H9 (cell line): ENCODE measurements around the gene ARMH1. TPM values are rescaled to one million over a fixed set of nuclear protein-coding genes. Genes with fewer than 3 reads are reported as not detected.
"Not testable (repeated sequence)": the region's sequence is repeated elsewhere in the genome, so short reads cannot be mapped to it uniquely, and the experiment has no call there.

ENCODE experiments used
- DNase-seq: peaks from one replicate; pipeline ENCODE4 v3.0.0-alpha.2; 2017
- H2AFZ ChIP-seq: one replicate; pipeline ENCODE4 v1.6.1; 2013; ENCODE audit warnings: mild to moderate bottlenecking, low read length, control low read depth, moderate library complexity
- H2AK5ac ChIP-seq: 2 replicates; pipeline ENCODE4 v1.6.1; 2013; ENCODE audit warnings: low read length, control low read depth, mixed read lengths; ENCODE audit not compliant: insufficient read length
- H2BK120ac ChIP-seq: one replicate; pipeline ENCODE4 v1.6.1; 2013; ENCODE audit warnings: low read depth, mild to moderate bottlenecking, low read length, control low read depth, inconsistent platforms; ENCODE audit not compliant: poor library complexity, severe bottlenecking
- H2BK12ac ChIP-seq: 2 replicates; pipeline ENCODE4 v1.6.1; 2013; ENCODE audit warnings: low read length, control low read depth, mixed read lengths, low read depth; ENCODE audit not compliant: insufficient read length
- H2BK15ac ChIP-seq: 2 replicates; pipeline ENCODE4 v1.6.1; 2013; ENCODE audit warnings: low read depth, low read length, control low read depth
- H2BK20ac ChIP-seq: one replicate; pipeline ENCODE4 v1.6.1; 2013; ENCODE audit warnings: low read depth, mild to moderate bottlenecking, low read length, control low read depth, inconsistent platforms; ENCODE audit not compliant: poor library complexity, severe bottlenecking
- H2BK5ac ChIP-seq: 2 replicates; pipeline ENCODE4 v1.6.1; 2013; ENCODE audit warnings: low read length, control low read depth, mixed read lengths; ENCODE audit not compliant: insufficient read length
- H3K14ac ChIP-seq: 2 replicates; pipeline ENCODE4 v1.6.1; 2013; ENCODE audit warnings: low read length, control low read depth; ENCODE audit not compliant: insufficient read depth
- H3K18ac ChIP-seq: 2 replicates; pipeline ENCODE4 v1.6.1; 2013; ENCODE audit warnings: low read depth, mild to moderate bottlenecking, mixed read lengths, low read length, control low read depth; ENCODE audit not compliant: insufficient read length
- H3K23ac ChIP-seq: 2 replicates; pipeline ENCODE4 v1.6.1; 2013; ENCODE audit warnings: low read length, control low read depth, mixed read lengths, low read depth; ENCODE audit not compliant: insufficient read length
- H3K23me2 ChIP-seq: 2 replicates; pipeline ENCODE4 v1.6.1; 2013; ENCODE audit warnings: low read depth, mild to moderate bottlenecking, mixed read lengths, low read length, control low read depth; ENCODE audit not compliant: insufficient read length, poor library complexity, severe bottlenecking
- H3K27ac ChIP-seq: 2 replicates; pipeline ENCODE4 v1.5.1; 2013; ENCODE audit warnings: low read length, control low read depth, mixed read lengths, low read depth; ENCODE audit not compliant: insufficient read length
- H3K27me3 ChIP-seq: 2 replicates; pipeline ENCODE4 v1.6.1; 2013; ENCODE audit warnings: low read length, control low read depth, inconsistent platforms; ENCODE audit not compliant: insufficient read depth
- H3K4ac ChIP-seq: 2 replicates; pipeline ENCODE4 v1.6.1; 2013; ENCODE audit warnings: low read depth, mild to moderate bottlenecking, control low read depth, inconsistent platforms, low read length, moderate library complexity
- H3K4me1 ChIP-seq: 2 replicates; pipeline ENCODE4 v1.6.1; 2013; ENCODE audit warnings: low read length, control low read depth, inconsistent platforms; ENCODE audit not compliant: insufficient read depth
- H3K4me2 ChIP-seq: 2 replicates; pipeline ENCODE4 v1.6.1; 2013; ENCODE audit warnings: low read length, control low read depth, mixed read lengths; ENCODE audit not compliant: insufficient read length, insufficient read depth
- H3K56ac ChIP-seq: 2 replicates; pipeline ENCODE4 v1.6.1; 2013; ENCODE audit warnings: low read depth, mild to moderate bottlenecking, mixed read lengths, low read length, control low read depth; ENCODE audit not compliant: insufficient read length
- H3K79me1 ChIP-seq: 2 replicates; pipeline ENCODE4 v1.6.1; 2013; ENCODE audit warnings: low read depth, mild to moderate bottlenecking, moderate library complexity, low read length, control low read depth, inconsistent platforms; ENCODE audit not compliant: insufficient read depth, poor library complexity, severe bottlenecking
- H3K79me2 ChIP-seq: 2 replicates; pipeline ENCODE4 v1.6.1; 2013; ENCODE audit warnings: low read length, control low read depth, inconsistent platforms; ENCODE audit not compliant: insufficient read depth
- H3K9ac ChIP-seq: 2 replicates; pipeline ENCODE4 v1.6.1; 2013; ENCODE audit warnings: low read length, control low read depth, mixed read lengths; ENCODE audit not compliant: insufficient read length; ENCODE audit errors: extremely low read depth
- H3K9me3 ChIP-seq: one replicate; pipeline ENCODE4 v1.6.1; 2013; ENCODE audit warnings: low read depth, low read length, inconsistent platforms; ENCODE audit not compliant: control insufficient read depth
- H3T11ph ChIP-seq: one replicate; pipeline ENCODE4 v1.6.1; 2013; ENCODE audit warnings: mild to moderate bottlenecking, low read length, control low read depth, inconsistent platforms
- H4K20me1 ChIP-seq: one replicate; pipeline ENCODE4 v1.6.1; 2013; ENCODE audit not compliant: control insufficient read depth, insufficient read length, insufficient read depth
- H4K5ac ChIP-seq: 2 replicates; pipeline ENCODE4 v1.6.1; 2013; ENCODE audit warnings: low read depth, mild to moderate bottlenecking, mixed read lengths, low read length, control low read depth; ENCODE audit not compliant: insufficient read length
- H4K8ac ChIP-seq: replicated peaks from 2 replicates; pipeline ENCODE4 v1.6.1; 2013; ENCODE audit warnings: low read length, control low read depth, mixed read lengths, low read depth; ENCODE audit not compliant: insufficient read length
- H4K91ac ChIP-seq: 2 replicates; pipeline ENCODE4 v1.6.1; 2013; ENCODE audit warnings: low read depth, mild to moderate bottlenecking, moderate library complexity, mixed read lengths, low read length, control low read depth; ENCODE audit not compliant: insufficient read length
- H3K27ac Mint-ChIP-seq, 3 experiments: 2 replicates in 2 of 3; 3 replicates in 1 of 3; pipeline ENCODE4 v1.8.0; 2020 to 2021; ENCODE audit warnings: mixed read lengths in 3 of 3, mild to moderate bottlenecking in 1 of 3, moderate library complexity in 1 of 3
- H3K27me3 Mint-ChIP-seq: 2 replicates; pipeline ENCODE4 v1.8.0; 2021; ENCODE audit warnings: low read depth, mild to moderate bottlenecking, moderate library complexity, mixed read lengths
- H3K36me3 Mint-ChIP-seq, 3 experiments: 2 replicates in 2 of 3; 3 replicates in 1 of 3; pipeline ENCODE4 v1.8.0; 2020 to 2021; ENCODE audit warnings: low read depth in 3 of 3, mixed read lengths in 3 of 3; ENCODE audit not compliant: insufficient read depth in 1 of 3
- H3K4me1 Mint-ChIP-seq, 2 experiments: 2 replicates each; pipeline ENCODE4 v1.8.0; 2020; ENCODE audit warnings: mixed read lengths in 2 of 2
- H3K4me3 Mint-ChIP-seq, 2 experiments: 2 replicates in 1 of 2; 3 replicates in 1 of 2; pipeline ENCODE4 v1.8.0; 2020 to 2021; ENCODE audit warnings: mild to moderate bottlenecking in 2 of 2, mixed read lengths in 2 of 2, moderate library complexity in 1 of 2
- H3K9me3 Mint-ChIP-seq, 2 experiments: 2 replicates in 1 of 2; 3 replicates in 1 of 2; pipeline ENCODE4 v1.8.0; 2020; ENCODE audit warnings: mild to moderate bottlenecking in 2 of 2, mixed read lengths in 2 of 2, moderate library complexity in 1 of 2
- WGBS: extraction: QIAGEN DNeasy Blood & Tissue Kit; methylation state at CpG from one replicate; pipeline ENCODE4 v1.1.7; 2013; ENCODE audit warnings: missing lambda C conversion rate, low lambda C conversion rate, mixed read lengths; ENCODE audit not compliant: insufficient read length; ENCODE audit errors: extremely low coverage; 5-methylcytosine and 5-hydroxymethylcytosine counted together
- total RNA-seq: library from RNA; stranded (reverse); gene quantifications from 2 replicates; pipeline ENCODE4 v1.2.1, GENCODE V29; 2021
- TF ChIP-seq, protein P1 (sequence below): fragments of 200-600 bp; sonication (generic); conservative IDR thresholded peaks from 3 replicates; pipeline ENCODE4 v1.8.0; 2021; ENCODE audit warnings: antibody characterized with exemption, mild to moderate bottlenecking

ARMH1 gene
- total RNA-seq, 1 experiment from 2014 or later: 1.0 TPM

DNA sequence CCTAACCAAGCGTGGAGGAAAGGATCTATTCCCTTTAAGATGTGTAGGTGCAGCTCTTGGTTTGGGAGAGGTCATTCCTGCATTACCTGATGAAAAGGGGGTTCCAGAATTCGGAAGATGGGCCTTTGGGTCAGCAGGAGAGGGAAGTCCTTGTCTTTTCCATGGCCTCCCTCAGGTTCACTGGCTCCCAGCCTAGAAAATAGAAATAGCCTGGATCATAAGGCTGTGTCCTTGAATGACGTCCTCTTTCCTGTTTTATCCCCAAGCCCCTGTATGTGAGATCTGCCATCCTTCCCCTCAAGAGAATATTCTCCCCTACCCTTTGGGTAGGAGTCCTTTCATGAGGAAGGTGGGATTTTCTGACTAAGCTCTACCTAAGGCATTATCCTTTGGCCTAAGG is 86.4 kb downstream of the ARMH1 start:
- H3K27ac Mint-ChIP-seq: no peak overlapping the region; a peak in 1 of 7 replicates
- H3K4me3 Mint-ChIP-seq: no peak overlapping the region; a peak in 1 of 5 replicates
- no peaks in the 10 kb centered on the region for H3K79me2 ChIP-seq
- no peak overlapping the region for H2BK12ac ChIP-seq
- no peaks in the 10 kb centered on the region for H3K27me3 ChIP-seq
- H4K5ac ChIP-seq: no peak overlapping the region
- H3K4me2 ChIP-seq: no peak overlapping the region
- no peak overlapping the region for H4K8ac ChIP-seq
- H3K27me3 Mint-ChIP-seq: no peaks in the 10 kb centered on the region
- TF ChIP-seq, protein P1, sequence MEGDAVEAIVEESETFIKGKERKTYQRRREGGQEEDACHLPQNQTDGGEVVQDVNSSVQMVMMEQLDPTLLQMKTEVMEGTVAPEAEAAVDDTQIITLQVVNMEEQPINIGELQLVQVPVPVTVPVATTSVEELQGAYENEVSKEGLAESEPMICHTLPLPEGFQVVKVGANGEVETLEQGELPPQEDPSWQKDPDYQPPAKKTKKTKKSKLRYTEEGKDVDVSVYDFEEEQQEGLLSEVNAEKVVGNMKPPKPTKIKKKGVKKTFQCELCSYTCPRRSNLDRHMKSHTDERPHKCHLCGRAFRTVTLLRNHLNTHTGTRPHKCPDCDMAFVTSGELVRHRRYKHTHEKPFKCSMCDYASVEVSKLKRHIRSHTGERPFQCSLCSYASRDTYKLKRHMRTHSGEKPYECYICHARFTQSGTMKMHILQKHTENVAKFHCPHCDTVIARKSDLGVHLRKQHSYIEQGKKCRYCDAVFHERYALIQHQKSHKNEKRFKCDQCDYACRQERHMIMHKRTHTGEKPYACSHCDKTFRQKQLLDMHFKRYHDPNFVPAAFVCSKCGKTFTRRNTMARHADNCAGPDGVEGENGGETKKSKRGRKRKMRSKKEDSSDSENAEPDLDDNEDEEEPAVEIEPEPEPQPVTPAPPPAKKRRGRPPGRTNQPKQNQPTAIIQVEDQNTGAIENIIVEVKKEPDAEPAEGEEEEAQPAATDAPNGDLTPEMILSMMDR: no peak
- no peaks in the 10 kb centered on the region for H3K4me1 ChIP-seq
- no CpG with 5 or more reads among the region's 3 CpGs for WGBS
- no peaks in the 10 kb centered on the region for H3K9me3 ChIP-seq
- no peaks in the 10 kb centered on the region for H3K23me2 ChIP-seq
- DNase-seq: no peak
- H3K36me3 Mint-ChIP-seq: peaks cover 59 to 90% (median 90%) of the 10 kb centered on the region in 3 experiments
- H3K4me1 Mint-ChIP-seq: no peaks in the 10 kb centered on the region
- H4K20me1 ChIP-seq: no peaks in the 10 kb centered on the region
- H3K9ac ChIP-seq: no peak overlapping the region
- no peaks in the 10 kb centered on the region; a peak in 1 of 5 replicates for H3K9me3 Mint-ChIP-seq
- H4K91ac ChIP-seq: no peak overlapping the region
- H3K23ac ChIP-seq: no peak overlapping the region
- no peak overlapping the region for H2BK15ac ChIP-seq
- no peak overlapping the region for H2BK120ac ChIP-seq
- no peak overlapping the region for H3T11ph ChIP-seq
- H3K79me1 ChIP-seq: no peaks in the 10 kb centered on the region
- H3K4ac ChIP-seq: no peak overlapping the region
- no peak overlapping the region for H3K27ac ChIP-seq
- no peak overlapping the region for H2BK20ac ChIP-seq
- no peak overlapping the region for H2AFZ ChIP-seq
- no peak overlapping the region for H2BK5ac ChIP-seq
- H3K14ac ChIP-seq: no peak overlapping the region
- no peak overlapping the region for H3K18ac ChIP-seq
- H2AK5ac ChIP-seq: no peak overlapping the region
- H3K56ac ChIP-seq: no peak overlapping the region

DNA sequence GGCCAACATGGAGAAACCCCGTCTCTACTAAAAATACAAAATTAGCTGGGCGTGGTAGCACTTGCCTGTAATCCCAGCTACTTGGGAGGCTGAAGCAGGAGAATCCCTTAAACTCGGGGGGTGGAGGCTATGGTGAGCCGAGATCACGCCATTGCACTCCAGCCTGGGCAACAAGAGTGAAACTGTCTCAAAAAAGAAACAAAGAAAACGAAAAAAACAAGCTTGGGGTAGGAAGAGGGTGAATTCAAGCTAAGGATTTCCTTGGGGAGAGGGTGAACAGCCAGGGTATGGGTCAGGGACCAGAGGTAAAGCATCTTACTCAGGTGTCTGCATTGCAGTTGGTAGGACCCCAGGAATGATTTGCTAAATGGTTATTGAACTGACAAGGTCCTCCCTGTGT is 91.9 kb downstream of the ARMH1 start:
- not testable (repeated sequence) for H3K79me2 ChIP-seq, H2AFZ ChIP-seq, H3K79me1 ChIP-seq, H3K27ac ChIP-seq, H3K27me3 Mint-ChIP-seq, H4K20me1 ChIP-seq, H3K23me2 ChIP-seq, H2BK12ac ChIP-seq, H3K18ac ChIP-seq, H3T11ph ChIP-seq, H3K27ac Mint-ChIP-seq, H3K9ac ChIP-seq, H3K4me2 ChIP-seq, H3K4me3 Mint-ChIP-seq, H3K4me1 ChIP-seq, DNase-seq, H3K9me3 ChIP-seq, H2BK5ac ChIP-seq, H3K9me3 Mint-ChIP-seq, H2BK20ac ChIP-seq, H3K23ac ChIP-seq, H4K8ac ChIP-seq, H3K14ac ChIP-seq, H3K4ac ChIP-seq, H4K5ac ChIP-seq, H4K91ac ChIP-seq, H2BK15ac ChIP-seq, H2AK5ac ChIP-seq, H2BK120ac ChIP-seq, H3K4me1 Mint-ChIP-seq, H3K56ac ChIP-seq, H3K27me3 ChIP-seq
- peaks cover 33 to 62% (median 57%) of the 10 kb centered on the region in 3 experiments for H3K36me3 Mint-ChIP-seq
- no CpG with 5 or more reads among the region's 6 CpGs for WGBS
